GM12878 (cell line): Measurements from ENCODE around the gene TNFAIP2.
"Not testable (repeated sequence)": the region's sequence is repeated elsewhere in the genome, so short reads cannot be mapped to it uniquely, and the experiment has no call there.

ENCODE experiments used
- TF ChIP-seq, protein P1 (sequence below), 3 experiments: IDR thresholded peaks in 2 of 3; conservative IDR thresholded peaks in 1 of 3; 2 replicates each; pipeline ENCODE4 v1.5.1; 2011; ENCODE audit warnings: low read depth in 3 of 3, low read length in 3 of 3, mild to moderate bottlenecking in 3 of 3, control low read depth in 2 of 3, moderate library complexity in 2 of 3, inconsistent platforms in 1 of 3, mixed read lengths in 1 of 3; ENCODE audit not compliant: control insufficient read depth in 2 of 3, insufficient read depth in 1 of 3; ENCODE audit errors: extremely low read depth in 1 of 3
- TF ChIP-seq, protein P2 (sequence below): IDR thresholded peaks from 2 replicates; pipeline ENCODE4 v1.6.1; 2012; ENCODE audit warnings: mild to moderate bottlenecking, low read depth, low read length

DNA sequence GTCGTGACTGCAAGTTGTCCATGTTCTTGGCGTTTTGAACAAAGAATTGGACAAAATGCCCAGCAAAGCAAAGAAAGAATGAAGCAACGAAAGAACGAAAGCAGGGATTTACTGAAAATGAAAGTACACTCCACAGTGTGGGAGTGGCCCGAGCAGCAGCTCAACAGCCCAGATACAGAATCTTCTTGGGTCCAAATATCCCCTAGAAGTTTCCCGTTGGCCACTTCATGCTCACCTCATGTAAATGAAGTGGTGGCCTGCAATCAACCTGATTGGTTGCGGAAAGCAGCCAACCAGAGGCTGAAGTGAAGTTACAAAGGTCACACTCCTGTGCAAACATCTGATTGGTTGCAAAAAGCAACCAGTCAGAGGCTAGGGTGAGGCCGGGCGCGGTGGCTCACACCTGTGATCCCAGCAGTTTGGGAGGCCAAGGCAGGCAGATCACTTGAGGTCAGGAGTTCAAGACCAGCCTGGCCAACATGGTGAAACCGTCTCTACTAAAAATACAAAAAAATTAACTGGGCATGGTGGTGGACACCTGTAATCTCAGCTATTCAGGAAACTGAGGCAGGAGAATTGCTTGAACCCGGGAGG lies 8.1 kb upstream of the TNFAIP2 start:
- TF ChIP-seq, protein P1, sequence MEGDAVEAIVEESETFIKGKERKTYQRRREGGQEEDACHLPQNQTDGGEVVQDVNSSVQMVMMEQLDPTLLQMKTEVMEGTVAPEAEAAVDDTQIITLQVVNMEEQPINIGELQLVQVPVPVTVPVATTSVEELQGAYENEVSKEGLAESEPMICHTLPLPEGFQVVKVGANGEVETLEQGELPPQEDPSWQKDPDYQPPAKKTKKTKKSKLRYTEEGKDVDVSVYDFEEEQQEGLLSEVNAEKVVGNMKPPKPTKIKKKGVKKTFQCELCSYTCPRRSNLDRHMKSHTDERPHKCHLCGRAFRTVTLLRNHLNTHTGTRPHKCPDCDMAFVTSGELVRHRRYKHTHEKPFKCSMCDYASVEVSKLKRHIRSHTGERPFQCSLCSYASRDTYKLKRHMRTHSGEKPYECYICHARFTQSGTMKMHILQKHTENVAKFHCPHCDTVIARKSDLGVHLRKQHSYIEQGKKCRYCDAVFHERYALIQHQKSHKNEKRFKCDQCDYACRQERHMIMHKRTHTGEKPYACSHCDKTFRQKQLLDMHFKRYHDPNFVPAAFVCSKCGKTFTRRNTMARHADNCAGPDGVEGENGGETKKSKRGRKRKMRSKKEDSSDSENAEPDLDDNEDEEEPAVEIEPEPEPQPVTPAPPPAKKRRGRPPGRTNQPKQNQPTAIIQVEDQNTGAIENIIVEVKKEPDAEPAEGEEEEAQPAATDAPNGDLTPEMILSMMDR (IDR thresholded peaks at IDR 0.05 in 2 of 3, conservative IDR thresholded peaks at IDR 0.05 in 1 of 3; ENCODE audit: control insufficient read depth in 2 of 3, extremely low read depth in 1 of 3, insufficient read depth in 1 of 3, low read depth in 3 of 3, low read length in 3 of 3), result not testable (repeated sequence)
- TF ChIP-seq, protein P2, sequence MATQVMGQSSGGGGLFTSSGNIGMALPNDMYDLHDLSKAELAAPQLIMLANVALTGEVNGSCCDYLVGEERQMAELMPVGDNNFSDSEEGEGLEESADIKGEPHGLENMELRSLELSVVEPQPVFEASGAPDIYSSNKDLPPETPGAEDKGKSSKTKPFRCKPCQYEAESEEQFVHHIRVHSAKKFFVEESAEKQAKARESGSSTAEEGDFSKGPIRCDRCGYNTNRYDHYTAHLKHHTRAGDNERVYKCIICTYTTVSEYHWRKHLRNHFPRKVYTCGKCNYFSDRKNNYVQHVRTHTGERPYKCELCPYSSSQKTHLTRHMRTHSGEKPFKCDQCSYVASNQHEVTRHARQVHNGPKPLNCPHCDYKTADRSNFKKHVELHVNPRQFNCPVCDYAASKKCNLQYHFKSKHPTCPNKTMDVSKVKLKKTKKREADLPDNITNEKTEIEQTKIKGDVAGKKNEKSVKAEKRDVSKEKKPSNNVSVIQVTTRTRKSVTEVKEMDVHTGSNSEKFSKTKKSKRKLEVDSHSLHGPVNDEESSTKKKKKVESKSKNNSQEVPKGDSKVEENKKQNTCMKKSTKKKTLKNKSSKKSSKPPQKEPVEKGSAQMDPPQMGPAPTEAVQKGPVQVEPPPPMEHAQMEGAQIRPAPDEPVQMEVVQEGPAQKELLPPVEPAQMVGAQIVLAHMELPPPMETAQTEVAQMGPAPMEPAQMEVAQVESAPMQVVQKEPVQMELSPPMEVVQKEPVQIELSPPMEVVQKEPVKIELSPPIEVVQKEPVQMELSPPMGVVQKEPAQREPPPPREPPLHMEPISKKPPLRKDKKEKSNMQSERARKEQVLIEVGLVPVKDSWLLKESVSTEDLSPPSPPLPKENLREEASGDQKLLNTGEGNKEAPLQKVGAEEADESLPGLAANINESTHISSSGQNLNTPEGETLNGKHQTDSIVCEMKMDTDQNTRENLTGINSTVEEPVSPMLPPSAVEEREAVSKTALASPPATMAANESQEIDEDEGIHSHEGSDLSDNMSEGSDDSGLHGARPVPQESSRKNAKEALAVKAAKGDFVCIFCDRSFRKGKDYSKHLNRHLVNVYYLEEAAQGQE, result not testable (repeated sequence)
